Activated naive CD4-positive, alpha-beta T cell treated with Interleukin-2 at 50 U/mL for 16 hours (primary cell): Measurements from ENCODE around the gene CRPPA.
"Not testable (repeated sequence)": the region's sequence is repeated elsewhere in the genome, so short reads cannot be mapped to it uniquely, and the experiment has no call there.

Experiments used
- DNase-seq: peaks from one replicate; pipeline ENCODE4 v3.0.0-alpha.2; 2020

The CRPPA gene

GRCh38 chr7:16396766-16397500 is 24.4 kb downstream of the CRPPA start:
- no peak for DNase-seq

- DNase-seq: no peak
These were observed 26.2 kb downstream of the CRPPA start for GRCh38 chr7:16395121-16395520.

- no peak for DNase-seq
These were observed 27.4 kb downstream of the CRPPA start for GRCh38 chr7:16393862-16394422.

DNA sequence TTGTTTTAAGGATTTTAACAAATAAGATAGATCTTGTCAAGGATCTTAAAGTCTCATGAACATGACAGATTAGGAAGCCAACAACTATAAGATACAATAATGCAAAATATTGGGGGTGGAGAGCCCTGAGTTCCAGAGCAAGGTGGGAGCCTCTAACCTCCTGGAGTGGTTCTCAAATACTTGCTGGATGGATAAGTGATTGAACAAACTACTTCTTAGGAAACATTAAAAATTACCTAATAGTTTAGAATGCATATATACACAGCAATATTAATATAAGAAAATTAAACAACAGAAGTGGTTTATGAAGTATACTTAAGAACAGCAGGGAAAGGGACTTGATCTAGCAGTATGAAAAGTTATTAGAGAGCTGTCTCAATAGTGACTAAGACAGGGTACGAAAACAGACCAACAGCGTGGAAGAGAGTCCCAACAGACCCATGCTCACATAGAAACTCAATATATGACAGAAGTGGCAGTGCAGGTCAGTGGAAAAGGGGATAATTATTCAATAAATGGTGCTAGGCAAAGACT is 28.3 kb downstream of the CRPPA start:
- DNase-seq: no peak

GRCh38 chr7:16383786-16384185 is 37.6 kb downstream of the CRPPA start:
- DNase-seq: not testable (repeated sequence)

GRCh38 chr7:16383103-16383502 is 38.2 kb downstream of the CRPPA start:
- not testable (repeated sequence) for DNase-seq
